Activated CD8-positive, alpha-beta memory T cell treated with anti-CD3 and anti-CD28 coated beads for 1 hour (primary cell): Measurements from ENCODE around the gene C17orf75.
"Not testable (repeated sequence)": the region's sequence is repeated elsewhere in the genome, so short reads cannot be mapped to it uniquely, and the experiment has no call there.

ENCODE experiments used
- DNase-seq, 2 donors: peaks; one replicate each; pipeline ENCODE4 v3.0.0-alpha.2; 2020; ENCODE audit warnings: low read depth in 1 of 2; ENCODE audit errors: extremely low read depth in 1 of 2

Gene C17orf75, protein sequence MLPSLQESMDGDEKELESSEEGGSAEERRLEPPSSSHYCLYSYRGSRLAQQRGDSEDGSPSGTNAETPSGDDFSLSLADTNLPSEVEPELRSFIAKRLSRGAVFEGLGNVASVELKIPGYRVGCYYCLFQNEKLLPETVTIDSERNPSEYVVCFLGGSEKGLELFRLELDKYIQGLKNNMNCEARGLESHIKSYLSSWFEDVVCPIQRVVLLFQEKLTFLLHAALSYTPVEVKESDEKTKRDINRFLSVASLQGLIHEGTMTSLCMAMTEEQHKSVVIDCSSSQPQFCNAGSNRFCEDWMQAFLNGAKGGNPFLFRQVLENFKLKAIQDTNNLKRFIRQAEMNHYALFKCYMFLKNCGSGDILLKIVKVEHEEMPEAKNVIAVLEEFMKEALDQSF

DNA sequence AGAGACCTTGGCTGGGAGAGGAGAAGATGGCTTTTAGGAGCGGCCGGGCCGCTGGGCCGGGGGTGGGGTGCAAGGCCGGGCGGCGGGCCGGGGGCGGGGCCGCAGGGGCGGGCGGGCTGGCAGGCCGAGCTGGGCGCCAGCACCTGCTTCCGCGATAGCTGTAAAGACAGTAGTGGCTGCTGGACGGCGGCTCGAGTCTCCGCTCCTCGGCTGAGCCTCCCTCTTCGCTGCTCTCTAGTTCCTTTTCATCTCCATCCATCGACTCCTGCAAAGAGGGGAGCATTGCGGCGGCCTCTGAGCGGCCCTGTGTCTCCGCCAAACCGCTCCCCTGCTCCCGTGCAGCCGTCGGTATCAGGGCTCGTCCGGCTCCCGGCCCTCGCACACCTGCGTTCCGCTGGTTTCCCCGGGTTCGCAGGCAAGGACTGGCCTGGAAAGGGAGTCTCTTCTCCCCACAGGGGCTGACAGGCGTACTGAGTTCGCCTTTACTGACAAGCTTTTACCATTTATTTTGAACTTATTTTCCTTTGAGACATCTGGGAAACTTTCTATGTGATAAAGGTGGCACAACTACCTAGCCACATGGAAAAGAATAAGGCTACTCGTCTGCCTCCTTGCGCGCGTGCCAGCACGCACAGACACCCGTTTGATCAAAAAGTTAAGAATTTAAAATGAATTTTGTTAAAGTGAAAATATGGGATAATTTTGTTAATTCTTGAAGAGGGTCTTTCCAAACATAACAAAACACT lies at the start of gene C17orf75:
Gene C17orf75, minus strand, starts transcription at position 317 of the 746 bp plus-strand sequence. Its CDS starts 34 bp downstream, at position 283.
- peak; percentile 45 to 69 for DNase-seq

DNA sequence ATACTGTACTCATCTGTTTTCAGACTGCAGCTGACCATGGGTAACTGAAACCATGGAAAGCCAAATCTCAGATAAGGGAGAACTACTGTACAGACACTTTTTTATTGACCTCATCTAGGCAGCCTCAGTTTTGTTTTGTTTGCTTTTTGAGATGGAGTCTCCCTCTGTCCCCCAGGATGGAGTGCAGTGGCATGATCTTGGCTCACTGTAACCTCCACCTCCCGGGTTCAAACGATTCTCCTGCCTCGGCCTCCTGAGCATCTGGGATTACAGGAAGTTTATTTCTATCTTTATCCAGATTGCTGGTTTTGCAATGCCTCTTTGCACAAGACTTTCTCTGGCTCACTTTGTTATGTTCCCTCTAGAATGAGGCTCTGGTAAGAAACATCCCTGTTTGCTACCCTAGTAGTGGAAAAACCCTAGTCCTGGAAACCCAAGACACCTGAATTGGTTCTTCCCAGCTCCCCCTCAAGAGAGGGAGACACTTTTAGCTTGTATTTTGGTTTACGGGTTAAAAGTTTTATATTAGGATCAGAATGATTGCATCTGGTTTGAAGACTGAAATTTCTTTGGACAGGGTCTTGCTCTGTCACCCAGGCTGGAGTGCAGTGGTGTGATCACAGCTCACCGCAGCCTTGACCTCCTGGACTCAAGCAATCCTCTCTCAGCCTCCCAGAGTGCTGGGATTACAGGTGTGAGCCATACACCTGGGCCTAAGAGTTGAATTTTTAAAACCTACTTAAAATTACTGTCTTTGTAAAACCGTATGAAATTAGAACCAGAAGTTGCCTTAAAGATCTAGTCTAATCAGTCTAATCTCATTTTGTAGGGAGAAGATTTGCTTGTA lies 46.9 kb upstream of the C17orf75 start:
- no peak for DNase-seq

DNA sequence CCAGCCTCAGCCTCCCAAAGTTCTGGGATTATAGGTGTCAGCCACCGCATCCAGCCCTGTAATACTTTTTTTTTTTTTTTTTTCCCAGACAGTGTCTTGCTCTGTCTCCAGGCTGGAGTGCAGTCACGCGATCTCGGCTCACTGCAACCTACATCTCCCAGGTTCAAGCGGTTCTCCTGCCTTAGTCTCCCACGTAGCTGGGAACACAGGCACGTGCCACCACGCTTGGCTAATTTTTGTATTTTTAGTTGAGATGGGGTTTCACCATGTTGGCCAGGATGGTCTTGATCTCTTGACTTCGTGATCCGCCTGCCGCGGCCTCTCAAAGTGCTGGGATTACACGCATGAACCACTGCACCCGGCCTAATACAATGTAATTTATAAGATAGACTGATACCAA lies 46.2 kb upstream of the C17orf75 start:
- not testable (repeated sequence) for DNase-seq

DNA sequence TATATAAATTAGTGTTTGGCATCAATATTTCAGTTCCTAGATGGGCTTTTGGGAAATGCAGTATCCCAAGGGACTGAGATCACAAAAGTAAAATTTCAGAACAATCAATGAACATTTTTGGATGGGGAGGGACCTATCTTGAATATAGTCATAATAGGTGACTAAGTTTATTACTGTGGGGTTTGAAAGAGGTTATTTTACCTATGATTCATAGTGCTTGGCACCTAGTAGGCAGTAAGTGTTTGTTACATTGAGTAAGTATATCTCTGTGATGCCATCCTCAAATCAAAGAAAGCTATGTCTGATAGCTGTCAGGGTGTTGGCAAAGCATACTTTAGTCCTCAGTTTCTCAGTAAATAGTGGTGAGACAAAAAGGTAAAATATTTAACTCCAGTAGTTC lies 44.9 kb upstream of the C17orf75 start:
- no peak for DNase-seq

DNA sequence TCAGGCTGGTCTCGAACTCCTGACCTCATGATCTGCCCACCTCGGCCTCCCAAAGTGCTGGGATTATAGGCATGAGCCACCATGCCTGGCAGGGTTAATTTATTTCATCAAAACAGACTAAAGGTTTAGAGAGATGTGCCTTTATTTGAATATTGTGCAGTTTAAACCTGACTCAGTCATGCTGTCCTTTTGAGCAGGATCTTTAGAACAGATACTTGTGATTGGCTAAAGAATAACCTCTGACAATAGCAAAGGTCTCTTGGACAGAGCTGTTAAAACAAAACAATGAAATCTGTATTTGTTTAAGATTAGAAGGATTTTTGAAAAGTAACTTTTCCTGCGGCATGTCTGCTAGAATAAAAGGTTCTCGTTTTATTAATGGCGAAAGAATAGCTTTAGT lies 44.0 kb upstream of the C17orf75 start:
- no peak for DNase-seq

DNA sequence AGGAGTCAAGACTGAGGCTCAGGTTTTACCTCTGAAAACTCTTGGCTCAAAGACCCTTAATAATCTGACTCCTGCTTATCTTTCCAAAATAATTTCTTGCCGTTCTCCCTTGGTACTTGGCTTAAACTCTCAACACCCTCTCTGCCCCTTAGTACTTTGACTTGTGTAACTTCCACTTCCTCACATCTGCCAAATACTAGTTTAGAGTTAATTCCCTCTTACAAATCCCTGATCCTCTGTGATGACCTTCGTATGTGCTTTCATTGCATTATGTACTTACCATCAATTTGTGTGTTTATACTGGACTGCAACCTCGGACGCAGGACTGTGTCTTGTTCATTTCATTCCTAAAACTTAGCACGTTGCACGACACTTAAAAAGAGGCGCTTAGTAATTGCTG lies 43.1 kb upstream of the C17orf75 start:
- DNase-seq, result no peak

DNA sequence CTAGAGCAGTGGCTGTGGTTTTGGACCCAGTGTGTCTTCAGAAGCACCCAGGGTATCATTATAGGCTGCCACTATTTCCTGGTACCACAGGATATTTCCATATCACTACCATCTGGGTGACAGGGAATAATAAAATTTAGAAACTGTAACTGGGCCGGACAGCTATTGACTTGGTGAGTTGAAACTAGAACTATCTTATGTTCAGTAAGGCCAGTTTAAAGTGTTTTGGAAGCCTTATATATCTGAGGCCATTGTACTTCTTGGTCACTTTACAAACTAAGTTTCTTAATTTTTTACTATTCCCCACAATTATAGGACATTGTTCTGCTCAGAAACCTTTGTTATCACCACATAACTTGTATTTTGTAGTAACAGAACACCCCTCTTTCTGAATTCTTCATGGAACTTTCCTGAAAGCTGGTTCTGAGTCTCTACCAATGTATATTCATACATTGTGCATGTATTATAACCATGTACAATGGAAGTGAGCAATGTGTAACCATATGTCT lies 42.0 kb upstream of the C17orf75 start:
- DNase-seq, result no peak

DNA sequence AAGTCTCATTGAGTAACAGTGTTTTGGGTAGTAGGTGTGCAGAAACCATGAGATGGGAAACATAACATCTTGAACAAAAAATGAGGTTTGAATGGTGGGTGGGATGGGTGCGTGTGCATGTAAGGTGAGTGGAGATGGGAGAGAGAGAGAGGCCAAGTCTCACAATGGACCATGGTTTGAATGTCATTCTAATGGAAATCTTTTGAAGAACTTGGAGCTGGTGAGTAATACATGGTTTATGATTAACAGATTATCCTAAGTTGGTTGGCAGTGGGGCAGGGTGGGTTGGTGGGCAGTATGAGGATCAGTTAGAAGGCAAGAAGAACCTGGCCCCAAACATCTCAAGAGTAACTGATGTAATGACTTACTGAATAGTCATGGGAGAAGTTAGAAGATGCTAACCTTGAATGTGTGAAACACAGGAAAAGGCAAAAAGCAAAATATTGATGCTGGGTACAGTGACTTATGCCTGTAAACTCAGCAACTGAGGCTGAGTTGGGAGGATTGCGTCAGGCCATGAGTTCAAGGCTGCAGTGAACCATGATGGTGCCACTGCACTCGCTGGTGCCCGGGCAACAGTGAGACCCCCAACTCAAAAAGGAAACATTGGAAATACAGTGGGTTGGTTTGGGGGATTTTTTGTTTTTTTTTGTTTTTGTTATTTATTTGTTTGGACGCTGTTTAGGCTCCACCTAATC lies 40.7 kb upstream of the C17orf75 start:
- no peak for DNase-seq

DNA sequence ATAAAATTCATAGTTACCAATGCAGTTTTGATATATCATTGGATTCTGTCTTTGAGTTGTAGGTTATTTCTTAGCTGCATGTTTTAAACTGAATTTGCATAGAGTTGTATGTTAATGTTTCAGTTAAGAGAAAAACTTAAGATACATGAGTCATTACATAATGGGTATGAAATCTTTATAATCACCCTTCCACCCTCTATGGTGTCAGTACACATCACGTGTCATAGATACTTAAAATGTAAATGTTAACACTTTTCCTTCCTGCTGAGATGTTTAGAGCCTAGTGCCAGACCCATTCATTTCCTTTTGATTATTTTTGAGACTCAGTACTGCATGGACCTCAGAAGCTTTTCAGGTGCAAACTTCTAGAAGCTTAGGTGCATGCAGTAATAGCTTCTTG lies 28.5 kb upstream of the C17orf75 start:
- no peak for DNase-seq

DNA sequence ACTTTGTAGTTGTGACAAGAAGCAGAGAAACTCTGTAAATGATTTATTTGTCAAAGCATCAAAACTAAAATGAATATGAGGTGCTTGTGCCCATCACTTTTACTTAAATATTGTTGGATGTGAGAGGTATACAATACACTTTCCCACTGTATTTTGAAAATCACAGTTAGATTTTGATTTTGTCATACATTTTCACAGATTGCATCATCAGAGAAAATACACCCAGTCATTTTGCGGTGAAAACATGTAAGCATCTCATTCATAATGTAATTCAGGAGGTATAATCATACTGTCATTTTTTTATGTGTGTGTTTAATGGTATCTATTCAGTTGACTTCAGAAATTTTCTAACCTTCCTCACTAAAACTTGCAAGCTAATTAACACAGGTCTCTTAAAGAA lies 19.3 kb upstream of the C17orf75 start:
- no peak for DNase-seq

DNA sequence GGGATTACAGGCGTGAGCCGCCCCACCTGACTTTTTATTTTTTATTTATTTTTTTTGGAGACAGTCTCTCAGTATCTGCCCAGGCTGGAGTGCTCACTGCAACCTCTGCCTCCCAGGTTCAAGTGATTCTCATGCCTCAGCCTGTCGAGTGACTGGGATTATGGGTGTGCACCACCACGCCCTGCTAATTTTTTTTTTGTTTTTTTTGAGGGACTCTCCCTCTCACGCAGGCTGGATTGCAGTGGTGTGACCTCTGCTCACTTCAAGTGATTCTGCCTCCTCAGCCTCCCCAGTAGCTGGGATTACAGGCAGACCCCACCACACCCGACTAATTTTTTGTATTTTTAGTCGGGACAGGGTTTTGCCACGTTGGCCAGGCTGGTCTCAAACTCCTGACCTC lies 15.6 kb upstream of the C17orf75 start:
- no peak for DNase-seq

DNA sequence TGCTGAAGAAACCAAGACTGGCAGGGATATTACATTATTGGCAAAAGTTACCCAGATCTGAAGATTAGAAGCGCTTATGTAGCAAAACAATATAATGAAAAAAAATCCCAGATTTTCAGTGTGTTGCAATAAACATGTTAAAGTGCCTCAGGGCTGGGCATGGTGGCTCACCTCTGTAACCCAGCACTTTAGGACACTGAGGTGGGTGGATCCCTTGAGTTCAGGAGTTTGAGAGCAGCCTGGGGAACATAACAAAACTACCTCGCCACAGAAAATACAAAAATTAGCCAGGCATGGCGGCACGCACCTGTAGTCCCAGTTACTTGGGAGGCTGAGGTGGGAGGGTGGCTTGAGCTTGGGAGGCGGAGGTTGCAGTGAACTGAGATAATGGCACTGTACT lies 14.8 kb upstream of the C17orf75 start:
- DNase-seq, result no peak

DNA sequence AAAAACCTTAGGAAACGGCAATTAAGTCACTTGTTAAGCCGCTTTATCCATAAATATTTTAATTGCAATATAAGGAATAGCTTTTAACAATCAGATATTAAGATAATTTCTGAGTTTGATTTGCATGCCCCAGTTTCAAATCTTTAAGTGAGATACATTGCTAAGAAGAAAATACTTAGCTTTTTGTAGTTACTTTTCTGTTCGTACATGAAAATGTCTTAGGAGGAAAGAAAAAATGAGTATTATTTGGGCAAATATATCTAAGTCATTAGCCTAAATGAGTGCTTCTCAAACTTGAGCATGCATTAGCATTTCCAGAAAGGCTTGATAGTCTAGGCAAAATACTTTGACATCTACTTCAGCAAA lies 14.4 kb upstream of the C17orf75 start:
- DNase-seq, result no peak

DNA sequence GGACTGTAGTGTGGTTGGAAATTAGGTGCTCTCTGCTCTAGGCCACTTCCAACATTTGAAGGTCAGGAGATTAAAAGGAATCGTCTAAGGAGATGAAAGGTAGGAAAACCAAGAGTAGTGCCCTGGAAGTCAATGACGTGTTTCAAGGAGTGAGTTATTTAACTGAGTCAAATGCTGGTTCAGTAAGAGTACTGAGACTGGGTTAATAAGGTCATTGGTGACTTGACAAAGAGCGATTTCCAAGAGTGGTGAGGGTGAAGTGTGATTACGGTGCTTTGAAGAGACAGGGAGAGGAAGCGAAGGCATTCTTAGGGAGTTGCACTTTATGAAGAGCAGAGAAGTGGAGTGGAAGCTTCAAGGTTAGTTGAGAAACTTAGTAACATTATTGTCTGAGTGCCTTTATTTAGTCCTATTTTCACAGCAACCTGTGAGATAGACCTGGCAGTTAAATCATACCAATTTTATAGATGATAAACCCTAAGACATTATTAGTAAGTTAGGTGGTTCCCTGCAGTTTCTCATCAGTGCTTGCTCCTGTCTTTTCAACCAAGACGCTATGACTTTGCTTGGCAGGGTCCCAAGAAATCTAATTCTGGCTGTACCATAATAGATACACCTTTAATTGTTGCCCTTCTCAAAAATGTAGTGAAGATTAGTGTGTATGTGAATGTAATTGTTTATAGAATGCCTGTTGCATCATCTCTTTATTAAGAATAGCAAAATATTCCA lies 13.8 kb upstream of the C17orf75 start:
- DNase-seq, result no peak

DNA sequence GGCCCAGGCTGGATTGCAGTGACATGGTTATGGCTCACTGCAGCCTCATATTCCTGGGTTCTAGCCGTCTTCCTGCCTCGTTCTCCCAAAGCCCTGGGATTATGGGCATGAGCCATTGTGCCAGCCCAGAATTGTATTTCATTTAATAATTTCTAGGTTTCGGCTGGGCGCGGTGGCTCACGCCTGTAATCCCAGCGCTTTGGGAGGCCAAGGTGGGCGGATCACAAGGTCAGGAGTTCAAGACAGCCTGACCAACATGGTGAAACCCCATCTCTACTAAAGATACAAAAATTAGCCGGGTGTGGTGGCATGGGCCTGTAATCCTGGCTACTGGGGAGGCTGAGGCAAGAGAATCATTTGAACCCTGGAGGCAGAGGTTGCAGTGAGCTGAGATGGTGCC lies 10.8 kb upstream of the C17orf75 start:
- not testable (repeated sequence) for DNase-seq

DNA sequence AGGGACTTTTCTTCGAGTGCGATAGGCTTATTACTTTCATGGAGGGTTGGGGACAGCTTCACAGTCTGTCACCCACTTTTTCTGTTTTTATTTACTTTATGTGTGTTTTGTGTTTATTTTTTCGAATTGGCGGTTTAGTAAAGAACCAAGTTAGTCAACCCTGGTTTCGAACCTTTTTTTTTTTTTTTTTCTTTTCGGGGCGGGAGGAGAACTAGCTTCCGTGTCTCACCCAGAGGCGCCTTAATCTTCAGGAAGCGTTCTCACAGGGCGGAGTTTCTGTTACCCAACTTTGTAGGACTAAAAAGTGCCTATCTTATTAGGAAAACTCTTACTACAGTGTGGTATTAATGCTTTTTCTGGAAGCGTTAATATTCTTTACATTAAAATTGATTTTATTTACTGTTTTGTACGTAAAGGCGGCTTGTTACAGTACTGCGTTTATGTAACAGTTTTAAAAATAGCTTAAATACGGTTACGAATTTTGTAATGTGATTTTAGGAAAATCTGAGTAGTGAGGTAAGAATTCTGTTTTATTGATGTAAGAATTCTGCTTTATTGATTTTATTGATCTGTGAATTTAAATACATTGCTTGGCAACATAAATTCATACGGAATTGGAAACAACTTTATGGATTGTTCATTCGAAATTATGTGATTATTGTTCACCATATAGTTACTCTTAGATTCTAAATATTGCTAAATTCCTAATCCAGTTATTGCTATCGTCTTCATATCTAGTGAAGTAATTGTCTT lies 8.9 kb upstream of the C17orf75 start:
- DNase-seq, result no peak

DNA sequence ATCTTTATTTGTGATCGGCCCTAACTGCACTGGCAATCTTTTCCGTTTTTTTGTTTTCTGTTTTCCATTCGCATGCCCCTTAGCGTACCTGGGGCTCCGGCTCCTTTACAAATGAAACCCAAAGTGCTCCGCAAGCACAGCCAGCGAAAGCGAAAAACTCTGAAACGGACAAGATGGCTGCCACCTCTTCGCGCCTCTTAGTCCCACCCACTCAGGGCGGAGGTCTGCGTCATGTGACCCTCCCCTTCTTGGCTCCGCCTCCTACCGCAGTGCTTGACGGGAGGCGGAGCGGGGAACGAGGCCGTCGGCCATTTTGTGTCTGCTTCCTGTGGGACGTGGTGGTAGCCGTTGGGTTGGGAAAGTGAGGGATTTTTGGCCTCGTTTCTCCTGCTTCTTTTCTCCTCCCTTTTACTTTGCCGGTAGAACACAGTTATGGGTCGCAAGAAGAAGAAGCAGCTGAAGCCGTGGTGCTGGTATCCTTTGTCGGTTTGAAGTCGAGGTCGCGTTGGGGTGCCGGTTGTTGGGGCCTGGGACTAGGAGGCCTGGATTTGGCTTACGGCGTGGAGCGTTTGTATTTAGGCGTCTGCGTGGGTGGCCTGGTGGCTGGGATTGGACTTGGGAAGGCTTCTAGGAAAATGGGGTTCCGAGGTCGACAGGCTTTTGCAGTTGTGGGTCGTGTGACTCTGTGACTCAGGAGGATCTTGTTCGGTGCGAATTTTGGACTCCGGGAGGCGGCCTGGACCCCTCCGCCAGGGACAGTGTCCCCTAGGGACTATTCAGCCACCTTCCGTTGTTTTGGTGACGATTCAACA lies 8.1 kb upstream of the C17orf75 start, which contains the start of gene ZNF207:
Gene ZNF207, plus strand, starts transcription at position 304 of the 812 bp plus-strand sequence. Its CDS starts 129 bp downstream, at position 433.
- peak; percentile 87 to 88 for DNase-seq

DNA sequence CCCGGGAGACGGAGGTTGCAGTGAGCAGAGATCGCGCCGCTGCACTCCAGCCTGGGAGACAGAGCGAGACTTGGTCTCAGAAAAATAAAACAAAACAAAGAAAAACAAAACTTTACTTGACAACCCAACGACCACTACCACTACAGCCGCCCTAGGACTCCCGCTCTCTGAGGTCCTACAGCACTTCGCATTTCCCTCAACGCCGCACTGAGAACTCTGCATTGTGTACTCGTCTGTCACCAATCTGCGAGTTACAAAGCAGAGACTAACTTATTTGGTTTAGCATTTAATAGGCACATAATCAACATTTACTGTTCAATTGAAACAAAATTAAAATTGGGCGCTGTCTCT lies 7.5 kb upstream of the C17orf75 start:
- no peak for DNase-seq

DNA sequence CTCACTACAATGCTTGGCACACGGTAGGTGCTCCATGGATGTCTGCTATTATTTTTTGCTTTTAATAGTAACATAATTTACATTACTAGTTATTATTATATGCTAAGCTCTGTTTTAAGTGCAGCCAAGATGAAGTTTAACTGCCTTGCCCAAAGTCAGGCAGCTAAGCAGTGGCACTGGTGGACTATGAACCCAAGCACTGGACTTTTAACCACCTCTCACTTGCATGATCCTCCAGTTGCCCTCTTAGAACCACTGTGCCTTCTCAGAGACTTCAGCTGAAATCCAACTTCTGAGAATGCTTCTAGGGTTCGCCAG lies 6.5 kb upstream of the C17orf75 start:
- no peak for DNase-seq
